GM12875 (cell line): ENCODE measurements around the gene ANP32A.

ENCODE experiments used
- H3K4me3 ChIP-seq: one replicate; pipeline ENCODE4 v1.5.1; 2011; ENCODE audit warnings: low read depth, low read length, control low read depth
- CTCF ChIP-seq: IDR thresholded peaks from 2 replicates; pipeline ENCODE4 v1.5.1; 2011; ENCODE audit warnings: low read depth, mild to moderate bottlenecking, control low read depth, inconsistent platforms, low read length, moderate library complexity, borderline replicate concordance; ENCODE audit not compliant: insufficient read depth

Gene ANP32A

DNA sequence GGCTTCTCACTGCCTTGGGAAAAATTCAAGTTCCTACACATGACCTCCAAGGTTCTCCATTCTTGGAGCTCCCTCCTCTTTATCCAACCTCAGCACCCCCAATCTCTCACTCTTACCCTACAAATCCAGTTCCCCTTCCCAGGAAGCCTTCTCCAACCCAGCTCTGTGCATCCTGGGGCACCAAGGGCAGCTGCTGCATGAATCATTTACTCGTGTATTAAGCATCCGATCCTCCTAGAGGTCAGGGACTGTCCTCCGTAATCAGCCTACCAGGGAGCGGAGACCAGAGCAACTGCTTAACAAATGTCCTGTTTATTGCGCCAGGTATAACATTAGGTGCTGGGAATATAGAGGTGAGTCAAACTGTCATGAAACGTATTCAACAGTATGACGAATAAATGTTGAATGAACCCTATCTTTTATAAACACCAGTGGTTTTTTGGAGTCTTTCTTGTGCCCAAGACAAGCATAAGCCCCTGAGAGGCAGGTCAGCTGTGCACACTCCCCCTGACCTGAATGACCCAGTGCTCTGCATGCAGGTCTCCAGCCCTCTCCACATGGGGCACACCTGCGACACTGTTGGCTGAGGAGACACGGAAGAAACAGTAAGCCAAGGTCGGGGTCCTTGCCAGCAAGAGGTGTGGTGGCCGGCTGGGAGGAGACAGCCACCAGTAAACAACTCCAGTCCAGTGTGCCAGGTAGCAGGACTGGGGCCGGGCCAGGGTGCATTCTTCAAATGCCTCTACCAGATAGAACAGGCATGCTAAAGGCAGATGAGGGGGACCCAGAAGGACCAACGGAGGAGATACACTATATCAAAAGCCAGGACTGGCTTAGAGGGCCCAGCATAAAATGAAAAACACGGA is 27.6 kb downstream of the ANP32A start:
- no peak overlapping the region for H3K4me3 ChIP-seq
- TF ChIP-seq CTCF: no peak

DNA sequence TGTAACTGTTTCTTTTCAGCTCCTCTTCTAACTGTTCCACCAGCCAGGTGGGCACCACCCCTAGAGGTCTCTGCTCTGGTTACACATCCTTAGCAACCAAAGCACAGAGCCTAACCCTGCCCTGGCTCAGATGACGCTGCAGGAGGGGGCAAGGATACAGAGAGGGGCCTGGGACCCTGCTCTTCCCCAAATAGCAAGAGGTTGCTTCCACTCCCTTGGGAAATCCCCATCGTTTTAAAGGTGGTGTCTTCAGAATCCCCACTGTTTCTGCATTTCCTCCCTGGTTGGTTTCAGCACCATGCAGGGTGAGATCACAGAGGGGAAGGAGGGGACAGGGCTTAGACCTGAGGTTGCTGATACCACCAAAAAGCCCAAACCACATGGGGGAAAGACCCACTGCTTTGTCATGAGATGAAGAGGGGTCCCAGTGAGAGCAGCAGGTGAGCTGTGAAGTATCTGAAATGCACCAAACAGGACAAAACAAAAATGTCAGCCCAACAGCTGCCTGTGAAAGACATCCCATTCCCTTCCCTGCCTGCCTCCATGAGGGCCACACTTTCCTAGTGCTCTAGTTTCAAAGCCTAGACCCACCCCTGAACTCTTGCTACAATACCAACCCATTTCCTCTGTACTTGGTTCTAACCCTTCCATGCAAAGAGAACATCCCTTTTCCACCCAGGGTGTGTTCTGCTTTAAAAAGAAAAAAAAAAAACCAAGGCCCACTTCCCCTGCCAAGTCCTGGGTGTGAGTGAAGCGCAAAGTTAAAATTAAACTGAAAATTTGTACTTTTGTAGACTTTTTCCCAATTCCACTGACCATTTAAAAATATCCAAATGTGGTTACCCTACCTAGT is 29.0 kb downstream of the ANP32A start:
- H3K4me3 ChIP-seq: no peak overlapping the region
- no peak for TF ChIP-seq CTCF

DNA sequence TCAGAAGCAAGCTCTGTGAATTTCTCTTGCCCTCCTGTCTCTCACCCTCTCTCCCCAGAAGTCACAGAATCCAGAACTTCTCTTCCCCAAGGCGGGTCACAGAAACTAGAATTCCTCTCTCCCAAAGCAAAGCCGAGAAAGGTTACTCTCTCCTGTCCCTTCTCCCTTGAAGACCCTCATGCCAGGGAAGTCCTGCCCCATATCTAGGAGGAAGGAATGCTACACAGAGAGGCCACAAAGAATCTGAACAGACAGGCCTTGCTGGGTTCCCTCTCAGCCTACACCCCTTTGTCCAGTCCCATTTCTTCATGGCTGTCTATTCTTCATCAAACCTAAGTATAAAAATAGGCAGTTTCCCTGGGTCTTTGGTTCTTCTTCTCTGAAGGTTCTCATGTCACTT is 29.8 kb downstream of the ANP32A start:
- no peak overlapping the region for H3K4me3 ChIP-seq

DNA sequence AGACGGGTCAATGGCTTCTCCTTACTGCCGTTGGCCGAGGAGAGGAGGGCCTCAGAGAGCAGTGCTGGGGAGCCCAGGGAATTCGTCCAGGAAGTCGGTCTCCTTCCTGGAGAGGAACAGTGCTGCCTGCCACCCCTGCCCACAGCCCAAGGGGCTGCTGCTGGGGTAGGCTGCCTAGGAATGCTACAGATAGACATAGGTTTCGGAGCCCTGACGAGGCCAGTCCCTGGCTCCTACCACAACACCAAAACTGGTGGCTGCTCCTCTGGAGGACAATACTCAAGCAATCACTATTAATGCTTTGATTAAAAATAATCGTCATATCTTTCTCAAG is 30.5 kb downstream of the ANP32A start:
- H3K4me3 ChIP-seq: no peak overlapping the region
- TF ChIP-seq CTCF: no peak

More for the DNA sequence above, 29.8 kb downstream of the ANP32A start:
- no peak for TF ChIP-seq CTCF

- H3K4me3 ChIP-seq: no peak overlapping the region
- TF ChIP-seq CTCF: no peak
These were observed 31.0 kb downstream of the ANP32A start for GRCh38 chr15:68789534-68790241.

DNA sequence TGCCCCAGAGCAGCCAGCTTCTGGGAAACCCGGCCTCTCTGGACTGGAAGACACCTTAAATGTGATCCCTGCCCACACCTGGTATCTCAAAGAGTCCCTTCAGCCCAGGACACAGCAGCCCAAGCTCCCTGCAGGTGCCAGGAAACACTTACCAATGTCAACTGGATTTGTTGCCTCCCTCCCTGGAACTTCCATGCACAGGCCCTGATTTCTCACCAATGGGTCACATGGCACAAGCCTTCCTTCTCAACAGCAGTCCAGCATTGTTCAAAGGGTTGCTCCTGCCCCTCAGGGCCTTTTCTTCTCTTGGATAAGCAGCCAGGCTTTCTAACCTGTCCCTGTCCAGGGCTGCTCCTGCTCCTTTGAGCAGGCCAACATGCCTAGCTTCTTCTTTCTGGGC is 31.6 kb downstream of the ANP32A start:
- no peak overlapping the region for H3K4me3 ChIP-seq
- no peak for TF ChIP-seq CTCF

DNA sequence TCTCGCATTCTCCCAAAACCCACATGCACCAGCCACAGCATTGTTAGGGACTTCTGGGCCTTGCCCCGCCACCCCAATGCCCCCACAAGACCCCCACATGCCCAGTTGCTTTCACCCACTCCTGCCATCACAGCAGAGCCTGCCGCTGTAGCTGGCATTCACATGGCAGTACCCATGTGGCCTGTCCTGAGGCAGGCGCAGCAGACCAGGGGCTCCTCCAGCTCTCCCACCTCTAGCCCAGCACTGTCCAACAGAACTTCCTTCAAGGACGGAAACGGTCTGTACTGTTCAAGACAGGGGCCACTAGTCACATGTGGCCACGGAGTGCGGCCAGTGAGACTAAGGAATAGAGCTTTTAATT is 32.5 kb downstream of the ANP32A start:
- TF ChIP-seq CTCF: no peak
- H3K4me3 ChIP-seq: no peak overlapping the region
